ENCODE results near the gene SNRPA. TPM values are rescaled to one million over a fixed set of nuclear protein-coding genes. Genes with fewer than 3 reads are reported as not detected.
A peak's percentile ranks its signal among the peaks of the same experiment; 100 is the strongest.

The SNRPA gene
- total RNA-seq, 1 donor from 2014 or later: 72.7 TPM

- Histone ChIP-seq H3K27ac (peak overlapping the region; percentile 91), H3K4me1 (peaks cover 36% of the 10 kb centered on the region), H3K9me3 (no peaks in the 10 kb centered on the region), H3K27me3 (no peaks in the 10 kb centered on the region), H3K36me3 (peaks cover 0 to 5% of the 10 kb centered on the region in 2 donors), H3K4me3 (no peak overlapping the region)
- TF ChIP-seq POLR2A (IDR thresholded peaks at IDR 0.05) (no peak), CTCF (IDR thresholded peaks at IDR 0.05) (no peak), POLR2AphosphoS5 (IDR thresholded peaks at IDR 0.05; ENCODE audit: insufficient read depth in 1 of 2, low read depth in 1 of 2) (no peak)
- intact Hi-C loops (cut with DNase I): loop anchor here (5.0 kb wide), 1 partner anchor 80 kb away; the partner anchor contains the start of genes COQ8B and ITPKC
- DNase-seq (ENCODE audit: extremely low spot score in 2 of 2): no peak
These were observed 46.4 kb downstream of the SNRPA start for GRCh38 chr19:40797166-40797962.

GRCh38 chr19:40797963-40798682 lies 47.1 kb downstream of the SNRPA start:
- Histone ChIP-seq H3K36me3 (peaks cover 0 to 5% of the 10 kb centered on the region in 2 donors), H3K9me3 (no peaks in the 10 kb centered on the region), H3K27me3 (no peaks in the 10 kb centered on the region), H3K4me3 (peak overlapping the region; percentile 73 to 95), H3K4me1 (peaks cover 43% of the 10 kb centered on the region), H3K27ac (peak overlapping the region; percentile 91)
- DNase-seq (ENCODE audit: extremely low spot score in 2 of 2): no peak
- no peak for TF ChIP-seq POLR2A (IDR thresholded peaks at IDR 0.05)
- peak in 2 of 3 experiments; percentile 18 to 48 for TF ChIP-seq CTCF (IDR thresholded peaks at IDR 0.05)
- no peak for TF ChIP-seq POLR2AphosphoS5 (IDR thresholded peaks at IDR 0.05; ENCODE audit: insufficient read depth in 1 of 2, low read depth in 1 of 2)
- intact Hi-C loops (cut with DNase I): loop anchor here (5.0 kb wide), 1 partner anchor 81 kb away; the partner anchor contains the start of genes COQ8B and ITPKC

- Histone ChIP-seq H3K4me1 (peaks cover 51% of the 10 kb centered on the region), H3K27me3 (no peaks in the 10 kb centered on the region), H3K27ac (peak within 1 kb of the TSS; percentile 98), H3K4me3 (peak within 1 kb of the TSS; percentile 73 to 95), H3K9me3 (no peaks in the 10 kb centered on the region), H3K36me3 (peaks cover 0 to 5% of the 10 kb centered on the region in 2 donors)
- TF ChIP-seq POLR2AphosphoS5 (IDR thresholded peaks at IDR 0.05; ENCODE audit: insufficient read depth in 1 of 2, low read depth in 1 of 2) (peak; percentile 91 to 96), POLR2A (IDR thresholded peaks at IDR 0.05) (peak in 1 of 2 donors; percentile 83), CTCF (IDR thresholded peaks at IDR 0.05) (no peak)
- DNase-seq (ENCODE audit: extremely low spot score in 2 of 2): peak; percentile 100
- intact Hi-C loops (cut with DNase I): loop anchor here (5.0 kb wide), 1 partner anchor 82 kb away; the partner anchor contains the start of genes COQ8B and ITPKC
These were observed 47.9 kb downstream of the SNRPA start, which contains the start of gene EGLN2 for GRCh38 chr19:40798683-40799557. Gene EGLN2, plus strand, starts transcription at chr19:40799191. Its CDS starts 1,382 bp downstream, at chr19:40800573.

- H3K27me3 ChIP-seq: no peaks in the 10 kb centered on the region
- TF ChIP-seq POLR2A (IDR thresholded peaks at IDR 0.05) (no peak), POLR2AphosphoS5 (IDR thresholded peaks at IDR 0.05; ENCODE audit: insufficient read depth in 1 of 2, low read depth in 1 of 2) (peak in 1 of 2 donors; percentile 27)
- H3K36me3 ChIP-seq: peaks cover 0 to 5% of the 10 kb centered on the region in 2 donors
- H3K9me3 ChIP-seq: no peaks in the 10 kb centered on the region
- H3K4me1 ChIP-seq: peaks cover 59% of the 10 kb centered on the region
- peak overlapping the region; percentile 98 for H3K27ac ChIP-seq
- intact Hi-C loops (cut with DNase I): loop anchor here (5.0 to 10.0 kb wide), 4 partner anchors 45 to 1073 kb away; partner anchors contain the start of genes ACTMAP, COQ8B, ITPKC and SNRPA
- peak overlapping the region; percentile 73 to 95 for H3K4me3 ChIP-seq
- no peak for DNase-seq (ENCODE audit: extremely low spot score in 2 of 2)
These were observed 48.7 kb downstream of the SNRPA start for GRCh38 chr19:40799558-40800338.
